Hematopoietic multipotent progenitor cell treated with erythropoietin and hydrocortisone succinate and interleukin-3 and kit ligand, for 17 days (in vitro differentiated cells): Measurements from ENCODE around the gene BCL2L13.
"Not testable (repeated sequence)": the region's sequence is repeated elsewhere in the genome, so short reads cannot be mapped to it uniquely, and the experiment has no call there.

Source experiments
- DNase-seq: peaks from one replicate; pipeline ENCODE4 v3.0.0-alpha.2; 2015; ENCODE audit warnings: low spot score

The BCL2L13 gene

GRCh38 chr22:17764036-17764435, 125.5 kb downstream of the BCL2L13 start:
- DNase-seq: no peak

GRCh38 chr22:17764852-17765251, 126.3 kb downstream of the BCL2L13 start:
- not testable (repeated sequence) for DNase-seq

- DNase-seq: no peak
These were observed 128.9 kb downstream of the BCL2L13 start for GRCh38 chr22:17767233-17768065.

- no peak for DNase-seq
These were observed 130.6 kb downstream of the BCL2L13 start for GRCh38 chr22:17769013-17769715.

- DNase-seq: no peak
These were observed 131.1 kb downstream of the BCL2L13 start for GRCh38 chr22:17769716-17770082.

GRCh38 chr22:17770180-17771077, 131.9 kb downstream of the BCL2L13 start:
- DNase-seq: no peak

- no peak for DNase-seq
These were observed 133.8 kb downstream of the BCL2L13 start for GRCh38 chr22:17772249-17772957.

GRCh38 chr22:17772958-17773605, 134.5 kb downstream of the BCL2L13 start:
- no peak for DNase-seq

- no peak for DNase-seq
These were observed 135.1 kb downstream of the BCL2L13 start for GRCh38 chr22:17773606-17774205.

- DNase-seq: no peak
These were observed 135.8 kb downstream of the BCL2L13 start, which contains the start of gene BID for GRCh38 chr22:17774206-17774925. TSS of gene BID (minus strand) at chr22:17774469. CDS start at chr22:17750116, 24,353 bp downstream.

GRCh38 chr22:17774926-17775685, 136.5 kb downstream of the BCL2L13 start:
- DNase-seq: no peak

GRCh38 chr22:17775781-17776465, 137.4 kb downstream of the BCL2L13 start:
- DNase-seq: no peak

GRCh38 chr22:17777005-17777716, 138.6 kb downstream of the BCL2L13 start:
- DNase-seq: peak; percentile 62

GRCh38 chr22:17777717-17778044, 139.1 kb downstream of the BCL2L13 start:
- DNase-seq: no peak

GRCh38 chr22:17778412-17778976, 139.9 kb downstream of the BCL2L13 start:
- no peak for DNase-seq

- no peak for DNase-seq
These were observed 140.9 kb downstream of the BCL2L13 start for GRCh38 chr22:17779286-17780115.
